HG02885 (cell line): ENCODE measurements around the gene APOBEC3C.
"Not testable (repeated sequence)": the region's sequence is repeated elsewhere in the genome, so short reads cannot be mapped to it uniquely, and the experiment has no call there.

Experiments used
- ATAC-seq: cut with Tn5 transposase; IDR thresholded peaks from one replicate; pipeline ENCODE4 v1.9.1; 2021; ENCODE audit warnings: mild to moderate bottlenecking; ENCODE audit not compliant: unreplicated experiment, poor library complexity

Gene APOBEC3C

DNA sequence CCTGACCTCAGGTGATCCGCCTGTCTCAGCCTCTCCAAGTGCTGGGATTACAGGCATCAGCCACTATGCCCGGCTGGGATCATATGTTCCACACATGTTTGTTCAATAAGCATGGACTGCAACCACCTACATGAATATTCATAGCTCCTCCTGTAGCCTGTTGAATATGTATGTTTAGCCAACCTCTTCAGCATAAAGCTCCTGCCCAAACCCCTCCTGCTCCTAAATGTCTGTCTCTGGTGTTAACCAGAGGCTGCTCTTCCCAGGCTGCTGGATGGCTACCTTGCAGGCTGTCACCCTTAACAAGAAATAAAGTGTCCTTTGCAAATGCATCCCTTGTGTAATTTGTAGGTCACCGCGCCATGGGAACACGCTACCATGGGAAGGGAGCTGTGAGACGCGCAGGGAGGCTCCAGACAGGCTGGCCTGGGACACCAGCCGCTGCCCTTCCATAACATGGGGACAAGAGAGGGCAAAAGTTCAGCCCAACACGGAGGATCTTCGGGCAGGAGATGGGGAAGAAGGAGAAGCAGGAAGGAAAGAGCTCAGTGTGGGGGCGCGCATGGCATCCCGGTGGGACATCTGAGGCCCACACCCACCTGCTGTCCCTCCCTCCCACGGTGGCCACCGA, 6.1 kb downstream of the APOBEC3C start:
- not testable (repeated sequence) for ATAC-seq

DNA sequence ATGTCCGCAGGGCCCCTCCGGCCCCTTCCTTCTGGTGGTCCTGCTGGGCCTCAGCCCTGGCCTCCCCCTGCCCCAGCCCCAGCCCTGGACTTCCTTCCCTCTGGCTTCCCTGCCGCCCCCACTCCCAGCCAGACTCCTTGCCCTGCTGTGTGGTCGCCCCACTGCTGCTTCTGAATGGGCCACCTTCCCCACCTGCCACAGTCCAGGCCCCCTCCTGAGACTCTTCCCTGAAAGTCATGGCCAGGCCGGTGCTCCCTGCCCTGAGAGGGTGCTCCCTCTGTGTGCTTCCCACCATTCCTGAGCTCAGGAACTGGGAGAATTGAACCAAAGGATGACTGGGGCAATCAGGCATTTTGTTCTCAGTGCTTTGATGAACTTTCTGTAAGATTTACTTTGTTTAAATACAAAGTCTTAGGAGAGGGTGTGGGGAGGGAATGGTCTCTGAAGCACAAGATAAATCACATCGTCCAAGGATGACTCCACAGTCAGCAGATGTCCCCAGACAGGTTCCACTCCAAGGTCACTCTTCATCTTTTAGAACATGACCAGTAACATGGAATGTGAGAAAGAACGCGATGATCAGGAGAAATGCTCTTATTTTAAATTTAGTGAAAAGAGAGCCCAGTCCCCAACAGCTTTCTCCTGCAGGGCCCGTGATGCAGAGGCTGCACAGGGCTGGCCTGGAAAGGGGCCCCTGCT, 7.6 kb downstream of the APOBEC3C start:
- ATAC-seq: no peak

DNA sequence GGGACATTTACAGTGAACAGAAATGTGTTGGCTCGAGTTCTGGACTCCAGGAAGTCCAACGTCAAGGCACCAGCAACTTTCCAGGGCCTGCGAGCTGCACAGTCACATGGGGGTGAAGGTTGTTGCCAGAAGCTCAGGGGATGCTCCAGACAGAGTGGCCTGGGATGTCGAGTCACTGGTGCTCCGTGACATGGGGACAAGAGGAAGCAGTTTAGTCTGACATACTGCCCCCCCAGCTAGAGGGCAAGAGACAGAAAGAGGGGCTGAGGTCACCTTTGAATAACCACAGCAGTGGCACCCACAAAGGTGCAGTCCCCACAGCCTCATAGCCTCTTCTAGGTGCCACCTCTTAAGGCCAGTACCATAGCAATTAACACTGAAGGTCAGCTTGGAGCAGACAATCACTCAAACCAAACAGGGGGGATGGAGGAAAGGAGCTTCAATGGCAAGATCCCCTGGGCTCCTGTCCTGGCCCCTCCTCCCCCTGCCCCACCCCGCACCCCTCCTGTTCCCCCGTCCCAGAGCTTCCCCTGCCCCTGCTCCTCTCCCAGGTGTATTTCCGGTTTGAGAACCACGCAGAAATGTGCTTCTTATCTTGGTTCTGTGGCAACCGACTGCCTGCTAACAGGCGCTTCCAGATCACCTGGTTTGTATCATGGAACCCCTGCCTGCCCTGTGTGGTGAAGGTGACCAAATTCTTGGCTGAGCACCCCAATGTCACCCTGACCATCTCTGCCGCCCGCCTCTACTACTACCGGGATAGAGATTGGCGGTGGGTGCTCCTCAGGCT, 10.7 kb downstream of the APOBEC3C start:
- no peak for ATAC-seq

DNA sequence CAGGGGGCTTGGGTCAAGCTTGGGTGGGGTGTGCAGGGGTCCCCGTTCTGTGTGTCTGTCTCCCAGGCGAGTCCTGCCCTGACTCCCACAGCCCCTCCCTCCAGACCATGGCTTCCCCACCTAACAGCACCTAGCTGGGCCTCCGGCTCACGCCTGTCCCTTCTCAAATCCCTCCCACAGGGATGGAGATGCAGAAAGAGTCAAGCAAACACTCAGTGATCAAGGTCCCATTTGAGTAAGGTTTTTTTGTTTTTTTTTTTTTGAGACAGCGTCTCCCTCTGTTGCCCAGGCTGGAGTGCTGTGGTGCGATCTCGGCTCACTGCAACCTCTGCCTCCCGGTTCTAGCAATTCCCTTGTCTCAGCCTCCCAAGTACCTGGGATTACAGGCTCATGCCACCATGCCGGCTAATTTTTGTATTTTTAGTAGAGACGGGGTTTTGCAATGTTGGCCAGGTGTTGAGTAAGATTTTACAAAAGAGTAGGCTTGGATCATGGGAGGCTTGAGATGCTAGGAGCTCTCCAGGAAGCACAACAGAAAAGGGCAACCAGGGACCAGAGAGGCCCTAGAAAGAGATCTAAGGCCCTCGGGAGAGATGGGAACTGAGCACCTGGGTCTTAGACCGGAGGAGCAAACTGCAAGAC, 12.6 kb downstream of the APOBEC3C start:
- no peak for ATAC-seq

DNA sequence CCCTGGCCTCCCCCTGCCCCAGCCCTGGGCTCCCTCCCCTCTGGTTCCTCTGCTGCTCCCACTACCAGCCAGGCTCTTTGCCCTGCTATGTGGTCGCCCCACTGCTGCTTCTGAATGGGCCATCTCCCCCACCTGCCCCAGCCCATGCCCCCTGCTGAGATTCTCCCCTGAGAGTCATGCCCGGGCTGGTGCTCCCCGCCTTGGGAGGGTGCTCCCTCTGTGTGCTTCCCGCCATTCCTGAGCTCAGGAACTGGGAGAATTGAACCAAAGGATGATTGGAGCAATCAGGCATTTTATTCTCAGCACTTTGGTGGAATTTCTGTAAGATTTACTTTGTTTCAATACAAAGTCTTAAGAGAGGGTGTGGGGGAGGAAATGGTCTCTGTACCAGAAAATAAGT, 13.7 kb downstream of the APOBEC3C start:
- no peak for ATAC-seq

DNA sequence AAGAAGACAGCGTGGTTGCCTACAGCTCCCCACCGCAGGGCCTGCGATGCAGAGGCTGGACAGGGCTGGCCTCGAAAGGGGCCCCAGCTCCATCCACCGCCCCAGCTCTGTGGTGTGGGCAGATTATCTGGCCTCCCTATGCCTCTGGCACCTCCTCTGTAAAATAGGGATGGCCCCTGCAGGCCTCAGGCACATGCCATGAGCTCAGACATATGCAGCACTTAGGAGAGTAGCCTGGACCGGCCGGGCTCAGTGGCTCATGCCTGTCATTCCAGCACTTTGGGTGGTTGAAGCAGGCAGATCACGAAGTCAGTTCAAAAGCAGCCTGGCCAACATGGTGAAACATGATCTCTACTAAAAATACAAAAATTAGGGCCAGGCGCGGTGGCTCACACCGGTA, 14.2 kb downstream of the APOBEC3C start:
- no peak for ATAC-seq

DNA sequence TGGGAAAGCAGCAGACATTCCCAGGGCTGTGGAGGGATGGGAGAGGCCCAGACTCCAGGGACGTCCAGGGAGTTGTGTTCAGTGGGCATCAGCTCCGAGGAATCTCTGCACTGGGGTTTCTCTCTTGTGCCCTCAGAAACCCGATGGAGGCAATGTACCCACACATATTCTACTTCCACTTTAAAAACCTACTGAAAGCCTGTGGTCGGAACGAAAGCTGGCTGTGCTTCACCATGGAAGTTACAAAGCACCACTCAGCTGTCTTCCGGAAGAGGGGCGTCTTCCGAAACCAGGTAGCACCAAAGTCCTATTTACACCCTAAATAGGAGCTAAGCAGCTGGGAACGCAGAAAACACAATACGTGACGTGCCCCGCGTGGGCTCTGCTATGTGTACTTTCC, 15.2 kb downstream of the APOBEC3C start:
- ATAC-seq: no peak

DNA sequence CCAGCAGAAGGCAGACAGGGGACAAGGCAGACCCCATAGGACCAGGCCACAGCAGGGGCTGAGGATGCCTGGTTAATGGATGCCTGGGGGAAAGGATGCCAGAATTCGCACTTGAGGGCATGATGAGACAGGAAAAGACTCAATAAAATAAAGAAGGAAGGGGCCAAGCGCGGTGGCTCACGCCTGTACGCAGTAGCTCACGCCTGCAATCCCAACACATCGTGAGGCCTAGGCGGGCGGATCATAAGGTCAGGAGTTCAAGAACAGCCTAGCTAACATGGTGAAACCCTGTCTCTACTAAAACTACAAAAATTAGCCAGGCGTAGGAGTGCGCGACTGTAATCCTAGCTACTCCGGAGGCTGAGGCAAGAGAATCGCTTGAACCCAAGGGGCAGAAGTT, 16.6 kb downstream of the APOBEC3C start:
- ATAC-seq: no peak

DNA sequence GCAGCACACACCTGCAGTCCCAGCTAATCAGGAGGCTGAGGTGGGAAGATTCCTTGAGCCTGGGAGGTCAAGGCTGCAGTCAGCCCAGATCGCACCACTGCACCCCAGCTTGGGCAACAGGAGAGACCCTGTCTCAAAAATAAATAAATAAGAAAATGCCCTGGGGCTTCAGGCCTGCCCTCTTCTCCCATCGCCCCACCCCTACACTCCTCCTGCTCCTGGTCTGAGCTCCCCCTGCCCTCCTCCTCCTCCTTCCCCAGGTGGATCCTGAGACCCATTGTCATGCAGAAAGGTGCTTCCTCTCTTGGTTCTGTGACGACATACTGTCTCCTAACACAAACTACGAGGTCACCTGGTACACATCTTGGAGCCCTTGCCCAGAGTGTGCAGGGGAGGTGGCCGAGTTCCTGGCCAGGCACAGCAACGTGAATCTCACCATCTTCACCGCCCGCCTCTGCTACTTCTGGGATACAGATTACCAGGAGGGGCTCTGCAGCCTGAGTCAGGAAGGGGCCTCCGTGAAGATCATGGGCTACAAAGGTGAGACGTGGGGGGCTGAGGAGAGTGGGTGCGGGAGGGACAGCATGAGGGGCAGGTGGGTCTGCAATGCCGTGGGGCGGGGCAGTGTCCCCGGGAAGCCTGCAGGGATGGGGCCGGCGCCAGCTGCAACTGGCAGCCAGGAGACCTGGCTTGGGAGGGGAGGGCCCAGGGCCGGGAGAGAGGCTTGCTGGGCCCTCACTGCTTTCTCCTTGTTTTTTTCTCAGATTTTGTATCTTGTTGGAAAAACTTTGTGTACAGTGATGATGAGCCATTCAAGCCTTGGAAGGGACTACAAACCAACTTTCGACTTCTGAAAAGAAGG, 17.6 kb downstream of the APOBEC3C start:
- ATAC-seq: not testable (repeated sequence)

DNA sequence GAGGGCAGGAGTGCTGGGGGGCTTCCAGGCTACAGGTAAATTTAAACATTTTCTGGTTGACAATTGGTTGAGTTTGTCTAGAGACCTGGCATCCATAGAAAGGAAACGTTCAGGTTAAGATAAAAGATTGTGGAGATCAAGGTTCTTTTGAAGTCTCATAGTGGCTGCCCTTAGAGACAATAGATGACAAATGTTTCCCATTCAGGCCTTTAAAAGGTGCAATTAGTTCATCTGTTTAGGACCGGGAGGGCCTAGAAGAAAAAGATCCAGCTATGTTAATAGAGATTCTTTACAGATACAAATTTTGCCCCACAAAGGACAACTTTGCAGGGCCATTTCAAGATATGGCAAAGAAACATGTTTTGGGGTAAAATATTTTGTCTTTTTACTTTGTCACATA, 23.0 kb downstream of the APOBEC3C start:
- ATAC-seq: not testable (repeated sequence)

DNA sequence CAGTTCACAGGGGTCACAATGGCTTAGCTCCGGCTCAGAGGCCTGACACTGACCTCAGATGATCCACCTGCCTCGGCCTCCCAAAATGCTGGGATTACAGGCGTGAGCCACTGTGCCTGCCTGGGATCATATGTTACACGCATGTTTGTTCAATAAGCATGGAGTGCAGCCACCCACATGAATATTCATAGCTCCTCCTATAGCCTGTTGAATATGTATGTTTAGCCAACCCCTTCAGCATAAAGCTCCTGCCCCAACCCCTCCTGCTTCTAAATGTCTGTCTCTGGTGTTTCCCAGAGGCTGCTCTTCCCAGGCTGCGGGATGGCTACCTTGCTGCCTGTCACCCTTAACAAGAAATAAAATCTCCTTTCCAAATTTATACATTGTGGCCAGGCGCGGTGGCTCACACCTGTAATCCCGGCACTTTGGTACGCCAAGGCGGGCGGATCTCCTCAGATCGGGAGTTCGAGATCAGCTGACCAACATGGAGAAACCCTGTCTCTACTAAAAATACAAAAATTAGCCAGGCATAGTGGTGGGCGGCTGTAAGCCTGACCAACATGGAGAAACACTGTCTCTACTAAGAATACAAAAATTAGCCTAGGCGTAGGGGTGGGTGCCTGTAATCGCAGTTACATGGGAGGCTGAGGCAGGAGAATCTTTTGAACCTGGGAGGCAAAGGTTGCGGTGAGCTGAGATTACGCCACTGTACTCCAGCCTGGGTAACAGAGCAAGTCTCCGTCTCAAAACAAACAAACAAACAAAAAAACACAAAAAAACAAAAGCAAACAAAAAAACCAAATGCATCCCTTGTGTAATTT, 25.5 kb downstream of the APOBEC3C start:
- no peak for ATAC-seq

DNA sequence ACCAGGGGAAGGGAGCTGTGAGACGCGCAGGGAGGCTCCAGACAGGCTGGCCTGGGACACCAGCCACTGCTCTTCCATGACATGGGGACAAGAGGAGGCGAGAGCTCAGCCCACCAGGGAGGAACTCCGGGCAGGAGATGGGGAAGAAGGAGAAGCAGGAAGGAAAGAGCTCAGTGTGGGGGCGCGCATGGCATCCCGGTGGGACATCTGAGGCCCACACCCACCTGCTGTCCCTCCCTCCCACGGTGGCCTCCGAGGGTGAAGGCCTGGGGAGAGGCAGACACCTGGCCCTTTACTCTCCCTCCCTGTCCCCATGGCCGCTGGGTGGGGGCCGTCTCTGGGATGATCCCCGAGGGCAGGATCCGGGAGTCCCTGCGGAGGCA, 26.1 kb downstream of the APOBEC3C start:
- ATAC-seq: peak; percentile 10

DNA sequence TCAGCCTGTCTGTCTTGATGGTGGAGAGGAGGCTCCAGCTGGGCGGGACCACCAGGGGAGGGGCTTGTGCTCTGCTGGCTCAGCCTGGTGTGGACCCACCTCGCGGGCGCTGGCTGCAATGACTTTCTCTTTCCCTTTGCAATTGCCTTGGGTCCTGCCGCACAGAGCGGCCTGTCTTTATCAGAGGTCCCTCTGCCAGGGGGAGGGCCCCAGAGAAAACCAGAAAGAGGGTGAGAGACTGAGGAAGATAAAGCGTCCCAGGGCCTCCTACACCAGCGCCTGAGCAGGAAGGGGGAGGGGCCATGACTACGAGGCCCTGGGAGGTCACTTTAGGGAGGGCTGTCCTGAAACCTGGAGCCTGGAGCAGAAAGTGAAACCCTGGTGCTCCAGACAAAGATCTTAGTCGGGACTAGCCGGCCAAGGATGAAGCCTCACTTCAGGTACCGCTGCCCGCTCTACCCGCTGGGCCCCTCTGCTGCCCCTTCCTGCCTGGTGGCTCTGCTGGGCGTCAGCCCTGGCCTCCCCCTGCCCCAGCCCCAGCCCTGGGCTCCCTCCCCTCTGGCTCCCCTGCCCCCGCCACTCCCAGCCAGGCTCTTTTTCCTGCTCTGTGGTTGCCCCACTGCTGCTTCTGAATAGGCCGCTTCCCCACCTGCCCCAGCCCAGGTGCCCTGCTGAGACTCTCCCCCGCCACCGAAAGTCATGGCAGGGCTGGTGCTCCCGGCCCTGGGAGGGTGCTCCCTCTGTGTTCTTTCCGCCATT, 26.7 kb downstream of the APOBEC3C start, which contains the start of gene APOBEC3F:
Gene APOBEC3F, plus strand, starts transcription at position 327 of the 759 bp plus-strand sequence. Its CDS starts 97 bp downstream, at position 424.
- peak; percentile 88 for ATAC-seq

DNA sequence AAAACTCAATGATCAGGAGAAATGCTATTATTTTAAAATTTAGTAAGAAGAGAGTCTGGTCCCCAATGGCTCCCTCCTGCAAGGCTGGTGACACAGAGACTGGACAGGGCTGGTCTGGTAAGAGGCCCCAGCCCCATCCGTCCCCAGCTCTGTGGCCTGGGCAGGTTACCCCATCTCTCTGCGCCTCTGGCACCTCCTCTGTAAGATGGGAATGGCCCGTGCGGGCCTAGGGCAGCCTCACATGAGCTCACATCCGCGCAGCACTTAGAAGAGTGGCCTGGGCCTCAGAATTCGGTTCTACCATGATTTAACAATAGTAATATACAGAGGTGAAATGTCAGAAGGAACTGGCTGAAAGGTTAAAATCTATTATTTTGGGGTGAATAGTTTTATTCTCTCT, 27.9 kb downstream of the APOBEC3C start:
- no peak for ATAC-seq

DNA sequence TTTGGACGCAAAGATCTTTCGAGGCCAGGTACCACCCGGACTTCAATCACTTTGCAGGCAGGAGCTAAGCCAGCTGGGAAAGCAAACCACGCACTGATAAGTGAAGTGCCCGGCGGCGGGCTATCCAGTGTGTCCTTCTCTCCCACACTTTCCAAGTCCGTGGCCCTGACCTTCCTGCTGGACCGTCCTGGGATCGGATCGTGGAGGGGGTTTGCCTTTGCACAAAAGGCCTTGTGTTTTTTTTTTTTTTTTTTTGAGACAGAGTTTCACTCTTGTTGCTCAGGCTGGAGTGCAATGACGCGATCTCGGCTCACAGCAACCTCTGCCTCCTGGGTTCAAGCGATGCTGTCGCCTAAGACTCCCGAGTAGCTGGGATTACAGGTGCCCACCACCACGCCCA, 29.0 kb downstream of the APOBEC3C start:
- not testable (repeated sequence) for ATAC-seq

DNA sequence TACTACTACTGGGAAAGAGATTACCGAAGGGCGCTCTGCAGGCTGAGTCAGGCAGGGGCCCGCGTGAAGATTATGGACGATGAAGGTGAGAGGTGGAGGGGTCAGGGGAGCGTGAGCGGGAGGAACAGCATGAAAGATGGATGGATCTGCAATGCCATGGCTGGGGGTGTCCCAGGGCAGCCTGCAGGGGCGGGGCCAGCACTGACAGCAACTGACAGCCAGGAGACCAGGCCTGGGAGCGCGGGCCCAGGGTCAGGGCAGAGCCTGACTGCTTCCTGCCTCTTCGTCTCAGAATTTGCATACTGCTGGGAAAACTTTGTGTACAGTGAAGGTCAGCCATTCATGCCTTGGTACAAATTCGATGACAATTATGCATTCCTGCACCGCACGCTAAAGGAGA, 31.1 kb downstream of the APOBEC3C start:
- not testable (repeated sequence) for ATAC-seq

DNA sequence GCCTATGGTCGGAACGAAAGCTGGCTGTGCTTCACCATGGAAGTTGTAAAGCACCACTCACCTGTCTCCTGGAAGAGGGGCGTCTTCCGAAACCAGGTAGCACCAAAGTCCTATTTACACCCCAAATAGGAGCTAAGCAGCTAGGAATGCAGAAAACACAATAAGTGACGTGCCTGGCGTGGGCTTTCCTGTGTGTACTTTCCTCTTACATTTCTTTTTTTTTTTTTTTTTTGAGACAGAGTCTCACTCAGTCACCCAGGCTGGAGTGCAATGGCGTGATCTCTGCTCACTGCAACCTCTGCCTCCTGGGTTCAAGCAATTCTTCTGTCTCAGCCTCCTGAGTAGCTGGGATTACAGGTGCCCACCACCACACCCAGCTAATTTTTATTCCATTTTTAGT, 35.4 kb downstream of the APOBEC3C start:
- not testable (repeated sequence) for ATAC-seq

DNA sequence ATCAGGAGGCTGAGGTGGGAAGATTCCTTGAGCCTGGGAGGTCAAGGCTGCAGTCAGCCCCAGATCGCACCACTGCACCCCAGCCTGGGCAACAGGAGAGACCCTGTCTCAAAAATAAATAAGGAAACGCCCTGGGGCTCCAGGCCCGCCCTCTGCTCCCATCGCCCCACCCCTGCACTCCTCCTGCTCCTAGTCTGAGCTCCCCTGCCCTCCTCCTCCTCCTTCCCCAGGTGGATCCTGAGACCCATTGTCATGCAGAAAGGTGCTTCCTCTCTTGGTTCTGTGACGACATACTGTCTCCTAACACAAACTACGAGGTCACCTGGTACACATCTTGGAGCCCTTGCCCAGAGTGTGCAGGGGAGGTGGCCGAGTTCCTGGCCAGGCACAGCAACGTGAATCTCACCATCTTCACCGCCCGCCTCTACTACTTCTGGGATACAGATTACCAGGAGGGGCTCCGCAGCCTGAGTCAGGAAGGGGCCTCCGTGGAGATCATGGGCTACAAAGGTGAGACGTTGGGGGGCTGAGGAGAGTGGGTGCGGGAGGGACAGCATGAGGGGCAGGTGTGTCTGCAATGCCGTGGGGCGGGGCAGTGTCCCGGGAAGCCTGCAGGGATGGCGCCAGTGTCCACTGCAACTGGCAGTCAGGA, 37.9 kb downstream of the APOBEC3C start:
- not testable (repeated sequence) for ATAC-seq
